ENCODE results near the gene FOXN4. TPM values are rescaled to one million over a fixed set of nuclear protein-coding genes. Genes with fewer than 3 reads are reported as not detected.

FOXN4 gene
- polyA plus RNA-seq, 1 donor from 2014 or later = 0.14 TPM

GRCh38 chr12:109352184-109352583 is 43.1 kb upstream of the FOXN4 start:
- Histone ChIP-seq H3K27ac (ENCODE audit: low read length) (no peak overlapping the region), H3K4me2 (ENCODE audit: low read length) (no peak overlapping the region), H3K36me3 (ENCODE audit: insufficient read depth, low read length) (no peaks in the 10 kb centered on the region), H4K20me1 (ENCODE audit: insufficient read depth) (no peaks in the 10 kb centered on the region), H2AFZ (ENCODE audit: low read depth, low read length) (no peak overlapping the region), H3K9me3 (ENCODE audit: low read length) (no peaks in the 10 kb centered on the region), H3K4me3 (ENCODE audit: low read length) (no peak overlapping the region), H3F3A (ENCODE audit: insufficient read depth, low read length, poor library complexity, severe bottlenecking) (no peaks in the 10 kb centered on the region), H3K27me3 (ENCODE audit: insufficient read depth, low read depth, low read length) (no peaks in the 10 kb centered on the region), H3K9ac (ENCODE audit: low read length) (no peak overlapping the region), H3K9me2 (ENCODE audit: insufficient read depth, low read length) (no peaks in the 10 kb centered on the region), H3K79me2 (replicated peaks; ENCODE audit: insufficient read depth, low read length) (no peaks in the 10 kb centered on the region)
- no peak for TF ChIP-seq MXI1 (conservative IDR thresholded peaks at IDR 0.05; ENCODE audit: poor library complexity, severe bottlenecking)

DNA sequence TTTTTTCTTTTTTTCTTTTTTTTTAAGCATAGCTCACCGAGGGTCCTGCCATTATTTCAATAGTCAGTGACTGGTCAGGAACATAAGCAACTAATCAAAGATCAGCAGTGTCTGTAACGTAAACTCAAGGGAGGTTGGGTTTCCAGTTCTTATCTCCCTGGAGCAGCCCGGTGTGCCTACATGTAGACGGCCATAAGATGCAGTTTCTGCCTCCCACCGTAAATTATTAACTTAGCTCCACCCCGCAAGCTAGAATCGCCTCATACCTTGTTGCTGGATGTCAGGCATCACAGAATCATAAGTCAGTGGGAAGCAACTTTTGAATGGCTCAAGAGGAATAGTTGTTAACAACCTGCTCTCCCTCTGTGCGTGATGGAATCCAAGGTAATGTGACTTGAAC is 38.5 kb upstream of the FOXN4 start, which contains the start of gene MYO1H:
Gene MYO1H, plus strand, starts transcription at position 312 of the 400 bp plus-strand sequence. Its CDS starts 61 bp downstream, at position 373.
- Histone ChIP-seq H3F3A (ENCODE audit: insufficient read depth, low read length, poor library complexity, severe bottlenecking) (no peaks in the 10 kb centered on the region), H3K4me2 (ENCODE audit: low read length) (no peak within 1 kb of the TSS), H3K9me3 (ENCODE audit: low read length) (no peaks in the 10 kb centered on the region), H3K79me2 (replicated peaks; ENCODE audit: insufficient read depth, low read length) (no peaks in the 10 kb centered on the region), H3K9me2 (ENCODE audit: insufficient read depth, low read length) (no peaks in the 10 kb centered on the region), H3K27me3 (ENCODE audit: insufficient read depth, low read depth, low read length) (no peaks in the 10 kb centered on the region), H3K27ac (ENCODE audit: low read length) (no peak within 1 kb of the TSS), H4K20me1 (ENCODE audit: insufficient read depth) (no peaks in the 10 kb centered on the region), H3K36me3 (ENCODE audit: insufficient read depth, low read length) (no peaks in the 10 kb centered on the region), H2AFZ (ENCODE audit: low read depth, low read length) (no peak within 1 kb of the TSS), H3K9ac (ENCODE audit: low read length) (no peak within 1 kb of the TSS), H3K4me3 (ENCODE audit: low read length) (no peak within 1 kb of the TSS)
- TF ChIP-seq MXI1 (conservative IDR thresholded peaks at IDR 0.05; ENCODE audit: poor library complexity, severe bottlenecking) (no peak), TAF1 (IDR thresholded peaks at IDR 0.05; ENCODE audit: low read depth) (no peak), EP300 (conservative IDR thresholded peaks at IDR 0.05; ENCODE audit: poor library complexity, severe bottlenecking) (no peak), POLR2AphosphoS5 (IDR thresholded peaks at IDR 0.05) (no peak)
- TF ChIP-seq, protein P1, sequence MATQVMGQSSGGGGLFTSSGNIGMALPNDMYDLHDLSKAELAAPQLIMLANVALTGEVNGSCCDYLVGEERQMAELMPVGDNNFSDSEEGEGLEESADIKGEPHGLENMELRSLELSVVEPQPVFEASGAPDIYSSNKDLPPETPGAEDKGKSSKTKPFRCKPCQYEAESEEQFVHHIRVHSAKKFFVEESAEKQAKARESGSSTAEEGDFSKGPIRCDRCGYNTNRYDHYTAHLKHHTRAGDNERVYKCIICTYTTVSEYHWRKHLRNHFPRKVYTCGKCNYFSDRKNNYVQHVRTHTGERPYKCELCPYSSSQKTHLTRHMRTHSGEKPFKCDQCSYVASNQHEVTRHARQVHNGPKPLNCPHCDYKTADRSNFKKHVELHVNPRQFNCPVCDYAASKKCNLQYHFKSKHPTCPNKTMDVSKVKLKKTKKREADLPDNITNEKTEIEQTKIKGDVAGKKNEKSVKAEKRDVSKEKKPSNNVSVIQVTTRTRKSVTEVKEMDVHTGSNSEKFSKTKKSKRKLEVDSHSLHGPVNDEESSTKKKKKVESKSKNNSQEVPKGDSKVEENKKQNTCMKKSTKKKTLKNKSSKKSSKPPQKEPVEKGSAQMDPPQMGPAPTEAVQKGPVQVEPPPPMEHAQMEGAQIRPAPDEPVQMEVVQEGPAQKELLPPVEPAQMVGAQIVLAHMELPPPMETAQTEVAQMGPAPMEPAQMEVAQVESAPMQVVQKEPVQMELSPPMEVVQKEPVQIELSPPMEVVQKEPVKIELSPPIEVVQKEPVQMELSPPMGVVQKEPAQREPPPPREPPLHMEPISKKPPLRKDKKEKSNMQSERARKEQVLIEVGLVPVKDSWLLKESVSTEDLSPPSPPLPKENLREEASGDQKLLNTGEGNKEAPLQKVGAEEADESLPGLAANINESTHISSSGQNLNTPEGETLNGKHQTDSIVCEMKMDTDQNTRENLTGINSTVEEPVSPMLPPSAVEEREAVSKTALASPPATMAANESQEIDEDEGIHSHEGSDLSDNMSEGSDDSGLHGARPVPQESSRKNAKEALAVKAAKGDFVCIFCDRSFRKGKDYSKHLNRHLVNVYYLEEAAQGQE (IDR thresholded peaks at IDR 0.05; ENCODE audit: borderline replicate concordance) = no peak

- Histone ChIP-seq H3K79me2 (replicated peaks; ENCODE audit: insufficient read depth, low read length) (no peaks in the 10 kb centered on the region), H3K27ac (ENCODE audit: low read length) (no peak overlapping the region), H3K9me2 (ENCODE audit: insufficient read depth, low read length) (no peaks in the 10 kb centered on the region), H4K20me1 (ENCODE audit: insufficient read depth) (no peaks in the 10 kb centered on the region), H3K4me3 (ENCODE audit: low read length) (no peak overlapping the region), H3K27me3 (ENCODE audit: insufficient read depth, low read depth, low read length) (no peaks in the 10 kb centered on the region), H2AFZ (ENCODE audit: low read depth, low read length) (no peak overlapping the region), H3K9ac (ENCODE audit: low read length) (no peak overlapping the region), H3K9me3 (ENCODE audit: low read length) (no peaks in the 10 kb centered on the region), H3K36me3 (ENCODE audit: insufficient read depth, low read length) (no peaks in the 10 kb centered on the region), H3K4me2 (ENCODE audit: low read length) (no peak overlapping the region), H3F3A (ENCODE audit: insufficient read depth, low read length, poor library complexity, severe bottlenecking) (no peaks in the 10 kb centered on the region)
- no peak for TF ChIP-seq RAD21 (conservative IDR thresholded peaks at IDR 0.05)
- TF ChIP-seq TAF1 (IDR thresholded peaks at IDR 0.05; ENCODE audit: low read depth) = no peak
- TF ChIP-seq MXI1 (conservative IDR thresholded peaks at IDR 0.05; ENCODE audit: poor library complexity, severe bottlenecking) = no peak
- no peak for TF ChIP-seq POLR2AphosphoS5 (IDR thresholded peaks at IDR 0.05)
- TF ChIP-seq SMC3 (conservative IDR thresholded peaks at IDR 0.05; ENCODE audit: poor library complexity) = no peak
- TF ChIP-seq EP300 (conservative IDR thresholded peaks at IDR 0.05; ENCODE audit: poor library complexity, severe bottlenecking) = no peak
- TF ChIP-seq, protein P1 (IDR thresholded peaks at IDR 0.05; ENCODE audit: borderline replicate concordance) = no peak
- TF ChIP-seq EZH2 (IDR thresholded peaks at IDR 0.05; ENCODE audit: borderline replicate concordance, insufficient read depth, low read length, poor library complexity, severe bottlenecking) = no peak
- TF ChIP-seq CTCF (IDR thresholded peaks at IDR 0.05; ENCODE audit: poor library complexity, severe bottlenecking) = no peak
Measured at GRCh38 chr12:109346920-109347319, 37.8 kb upstream of the FOXN4 start.

All from neural cell (in vitro differentiated cells).